Fibroblast of mammary gland (primary cell): Measurements from ENCODE around the gene KRTAP5-2.
"Not testable (repeated sequence)": the region's sequence is repeated elsewhere in the genome, so short reads cannot be mapped to it uniquely, and the experiment has no call there.

ENCODE experiments used
- DNase-seq: peaks from one replicate; pipeline ENCODE4 v3.0.0-alpha.2; 2010; ENCODE audit warnings: low read depth
- H3K4me3 ChIP-seq: 2 replicates; pipeline ENCODE4 v1.5.1; 2011; ENCODE audit warnings: low read depth, mild to moderate bottlenecking, low read length, moderate library complexity; ENCODE audit not compliant: control insufficient read depth
- CTCF ChIP-seq: conservative IDR thresholded peaks from 2 replicates; pipeline ENCODE4 v1.5.1; 2011; ENCODE audit warnings: low read depth, low read length, inconsistent platforms; ENCODE audit not compliant: control insufficient read depth, insufficient read depth

KRTAP5-2 gene

GRCh38 chr11:1589996-1590395, 8.1 kb downstream of the KRTAP5-2 start:
- DNase-seq: no peak
- TF ChIP-seq CTCF: no peak
- H3K4me3 ChIP-seq: no peak overlapping the region

GRCh38 chr11:1589191-1589963, 8.7 kb downstream of the KRTAP5-2 start:
- not testable (repeated sequence) for DNase-seq, H3K4me3 ChIP-seq

GRCh38 chr11:1586699-1587098, 11.4 kb downstream of the KRTAP5-2 start:
- DNase-seq: no peak
- no peak for TF ChIP-seq CTCF
- no peak overlapping the region for H3K4me3 ChIP-seq

GRCh38 chr11:1584661-1585370, 13.3 kb downstream of the KRTAP5-2 start, which contains the start of gene KRTAP5-1:
Gene KRTAP5-1, minus strand, starts transcription at chr11:1585283. Its CDS starts 34 bp downstream, at chr11:1585249.
- H3K4me3 ChIP-seq, DNase-seq: not testable (repeated sequence)

- not testable (repeated sequence) for H3K4me3 ChIP-seq, DNase-seq
Measured at GRCh38 chr11:1582909-1583308, 15.2 kb downstream of the KRTAP5-2 start.

DNA sequence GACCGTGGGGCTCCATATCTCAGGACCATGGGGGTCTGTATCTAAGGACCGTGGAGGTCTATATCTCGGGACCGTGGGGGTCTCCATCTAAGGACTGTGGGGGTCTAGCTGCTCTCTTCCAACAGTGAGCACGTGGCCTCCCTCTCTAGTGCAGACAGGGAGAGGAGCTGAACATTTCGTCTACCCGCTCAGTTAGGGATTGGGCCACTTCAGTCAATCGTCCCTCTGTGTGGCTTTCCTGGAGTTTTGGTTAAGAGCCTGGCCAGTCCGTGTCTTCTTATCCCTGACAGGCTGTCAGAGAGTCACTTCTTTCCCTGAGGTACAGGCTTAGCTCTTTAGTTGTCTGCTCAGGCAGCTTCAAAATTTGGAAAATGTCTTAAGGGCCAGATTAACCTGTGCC, 16.1 kb downstream of the KRTAP5-2 start:
- TF ChIP-seq CTCF: no peak

DNA sequence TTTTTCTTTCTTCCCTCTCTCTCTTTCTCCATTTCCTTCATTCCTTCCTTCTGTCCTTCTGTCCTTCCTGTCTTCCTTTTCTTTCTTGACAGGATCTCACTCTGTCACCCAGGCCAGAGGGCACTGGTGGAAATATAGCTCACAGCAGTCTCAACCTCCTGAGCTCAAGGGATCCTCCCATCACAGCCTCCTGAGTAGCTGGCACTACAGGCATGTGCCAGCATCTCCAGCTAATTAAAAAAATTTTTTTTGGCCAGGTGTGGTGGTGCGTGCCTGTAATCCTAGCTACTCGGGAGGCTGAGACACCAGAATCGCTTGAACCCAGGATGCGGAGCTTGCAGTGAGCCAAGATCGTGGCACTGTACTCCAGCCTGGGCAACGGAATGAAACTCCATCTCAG, 21.3 kb downstream of the KRTAP5-2 start:
- no peak overlapping the region for H3K4me3 ChIP-seq
- no peak for TF ChIP-seq CTCF
- no peak for DNase-seq

More for the DNA sequence above, 16.1 kb downstream of the KRTAP5-2 start:
- no peak for DNase-seq
- no peak overlapping the region for H3K4me3 ChIP-seq

GRCh38 chr11:1575756-1576155, 22.3 kb downstream of the KRTAP5-2 start:
- not testable (repeated sequence) for H3K4me3 ChIP-seq, DNase-seq

GRCh38 chr11:1574933-1575242, 23.2 kb downstream of the KRTAP5-2 start:
- no peak for DNase-seq
- no peak for TF ChIP-seq CTCF
- H3K4me3 ChIP-seq: no peak overlapping the region
